Stimulated activated CD8-positive, alpha-beta memory T cell treated with anti-CD3 and anti-CD28 coated beads, Interleukin-2, amount 100 ng/mL, for 48 hours (primary cell): ENCODE measurements around the gene DYRK4.

Experiments used
- DNase-seq, 2 donors: peaks; one replicate each; pipeline ENCODE4 v3.0.0-alpha.2; 2020; ENCODE audit warnings: low read depth in 2 of 2

The DYRK4 gene

GRCh38 chr12:4626543-4626942, 64.5 kb downstream of the DYRK4 start:
- no peak for DNase-seq

GRCh38 chr12:4628406-4628805, 66.4 kb downstream of the DYRK4 start:
- DNase-seq, result no peak

- DNase-seq, result no peak
These were observed 68.3 kb downstream of the DYRK4 start for GRCh38 chr12:4630262-4630661.

GRCh38 chr12:4643747-4644146, 81.7 kb downstream of the DYRK4 start:
- DNase-seq, result no peak

GRCh38 chr12:4645023-4645422, 83.0 kb downstream of the DYRK4 start:
- DNase-seq, result no peak

GRCh38 chr12:4648104-4648500, 86.1 kb downstream of the DYRK4 start:
- DNase-seq, result no peak

GRCh38 chr12:4648501-4649357, 86.7 kb downstream of the DYRK4 start, which contains the start of the genes AKAP3 and NDUFA9:
TSS of gene AKAP3 (minus strand) at chr12:4649051. CDS start at chr12:4638196, 10,855 bp downstream.
TSS of gene NDUFA9 (plus strand) at chr12:4649114. CDS start at chr12:4649127, 13 bp downstream.
- peak; percentile 63 to 71 for DNase-seq

GRCh38 chr12:4649358-4649661, 87.3 kb downstream of the DYRK4 start:
- DNase-seq, result no peak

GRCh38 chr12:4653257-4653656, 91.2 kb downstream of the DYRK4 start:
- DNase-seq, result no peak

GRCh38 chr12:4653691-4654090, 91.7 kb downstream of the DYRK4 start:
- DNase-seq, result no peak
